Measurements from ENCODE around the gene PHLDA3.

GRCh38 chr1:201456499-201457309 lies 12.3 kb downstream of the PHLDA3 start:
- TF ChIP-seq, protein P1, sequence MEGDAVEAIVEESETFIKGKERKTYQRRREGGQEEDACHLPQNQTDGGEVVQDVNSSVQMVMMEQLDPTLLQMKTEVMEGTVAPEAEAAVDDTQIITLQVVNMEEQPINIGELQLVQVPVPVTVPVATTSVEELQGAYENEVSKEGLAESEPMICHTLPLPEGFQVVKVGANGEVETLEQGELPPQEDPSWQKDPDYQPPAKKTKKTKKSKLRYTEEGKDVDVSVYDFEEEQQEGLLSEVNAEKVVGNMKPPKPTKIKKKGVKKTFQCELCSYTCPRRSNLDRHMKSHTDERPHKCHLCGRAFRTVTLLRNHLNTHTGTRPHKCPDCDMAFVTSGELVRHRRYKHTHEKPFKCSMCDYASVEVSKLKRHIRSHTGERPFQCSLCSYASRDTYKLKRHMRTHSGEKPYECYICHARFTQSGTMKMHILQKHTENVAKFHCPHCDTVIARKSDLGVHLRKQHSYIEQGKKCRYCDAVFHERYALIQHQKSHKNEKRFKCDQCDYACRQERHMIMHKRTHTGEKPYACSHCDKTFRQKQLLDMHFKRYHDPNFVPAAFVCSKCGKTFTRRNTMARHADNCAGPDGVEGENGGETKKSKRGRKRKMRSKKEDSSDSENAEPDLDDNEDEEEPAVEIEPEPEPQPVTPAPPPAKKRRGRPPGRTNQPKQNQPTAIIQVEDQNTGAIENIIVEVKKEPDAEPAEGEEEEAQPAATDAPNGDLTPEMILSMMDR (IDR thresholded peaks at IDR 0.05; ENCODE audit: low read depth, low read length, missing input control) = no peak
- no peak for TF ChIP-seq TAF1 (conservative IDR thresholded peaks at IDR 0.05)
- no peak for TF ChIP-seq REST (IDR thresholded peaks at IDR 0.05)
- TF ChIP-seq RAD21 (IDR thresholded peaks at IDR 0.05) = no peak
